ENCODE data around the gene MID1. TPM values are rescaled to one million over a fixed set of nuclear protein-coding genes. Genes with fewer than 3 reads are reported as not detected.
A peak's percentile ranks its signal among the peaks of the same experiment; 100 is the strongest.

The MID1 gene
- total and polyA plus RNA-seq, 2 donors from 2014 or later, result 5.3 to 54.1 TPM

GRCh38 chrX:10484683-10485247, 135.6 kb downstream of the MID1 start:
- H3K27ac ChIP-seq (ENCODE audit: low read depth in 2 of 2, low read length in 2 of 2), result peak overlapping the region; percentile 74 to 87
- peaks cover 0 to 3% (median 0%) of the 10 kb centered on the region in 3 donors for H3K4me1 ChIP-seq (ENCODE audit: control insufficient read depth in 2 of 3, insufficient read depth in 2 of 3, low read depth in 1 of 3, low read length in 3 of 3)
- TF ChIP-seq CTCF (IDR thresholded peaks at IDR 0.05; ENCODE audit: borderline replicate concordance, extremely low read depth, insufficient read depth), result no peak
- FAIRE-seq (no peak), DNase-seq (no peak)
- H3K9me3 ChIP-seq (ENCODE audit: control insufficient read depth in 2 of 3, insufficient read depth in 1 of 3, low read length in 3 of 3), result no peaks in the 10 kb centered on the region
- no peak overlapping the region for H3K4me3 ChIP-seq (ENCODE audit: low read length in 3 of 3)
- no peaks in the 10 kb centered on the region for H3K27me3 ChIP-seq (ENCODE audit: control insufficient read depth, insufficient read depth, low read length)
- intact Hi-C loops (cut with DNase I), result no loop called here
- H3K36me3 ChIP-seq (ENCODE audit: control insufficient read depth in 2 of 3, insufficient read depth in 3 of 3, low read length in 3 of 3), result no peaks in the 10 kb centered on the region
- H3K9ac ChIP-seq (ENCODE audit: low read length in 3 of 3), result no peak overlapping the region

DNA sequence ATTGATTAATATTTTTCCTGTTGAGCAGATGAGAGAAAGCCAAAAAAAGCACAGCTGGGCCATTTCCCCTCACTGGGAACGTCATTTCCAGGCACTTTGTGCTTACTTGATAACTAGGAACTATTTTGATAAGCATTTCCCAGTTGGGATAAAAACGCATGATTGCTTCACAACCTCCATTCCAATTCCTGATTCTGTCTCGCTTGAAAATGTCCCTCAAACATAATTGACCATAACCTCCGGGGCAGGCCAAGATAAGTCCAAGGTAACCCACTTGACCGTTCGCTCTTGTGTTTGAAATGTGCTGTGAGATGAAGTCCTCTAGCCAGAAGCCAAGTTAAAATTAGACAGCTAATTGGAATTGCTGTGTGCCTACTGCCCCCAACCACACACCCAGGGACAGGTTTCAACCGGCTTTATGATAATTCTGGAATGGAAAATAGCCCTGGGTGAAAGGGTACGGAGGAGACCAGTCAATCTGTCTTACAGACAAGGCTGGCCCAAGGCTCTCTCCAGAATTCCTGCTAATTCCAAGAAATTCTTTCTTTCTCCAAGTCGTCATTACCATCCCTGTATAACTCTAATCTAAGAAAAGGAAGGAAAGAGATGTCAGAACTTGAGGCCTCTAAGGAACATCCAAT, 137.1 kb downstream of the MID1 start:
- peak overlapping the region; percentile 74 to 87 for H3K27ac ChIP-seq (ENCODE audit: low read depth in 2 of 2, low read length in 2 of 2)
- DNase-seq (peak in 1 of 5 donors; percentile 61), FAIRE-seq (peak; percentile 76)
- no peak for TF ChIP-seq CTCF (IDR thresholded peaks at IDR 0.05; ENCODE audit: borderline replicate concordance, extremely low read depth, insufficient read depth)
- H3K27me3 ChIP-seq (ENCODE audit: control insufficient read depth, insufficient read depth, low read length), result no peaks in the 10 kb centered on the region
- H3K4me3 ChIP-seq (ENCODE audit: low read length in 3 of 3), result no peak overlapping the region
- no peak overlapping the region for H3K9ac ChIP-seq (ENCODE audit: low read length in 3 of 3)
- intact Hi-C loops (cut with DNase I), result no loop called here
- no peaks in the 10 kb centered on the region for H3K36me3 ChIP-seq (ENCODE audit: control insufficient read depth in 2 of 3, insufficient read depth in 3 of 3, low read length in 3 of 3)
- peaks cover 0 to 3% (median 0%) of the 10 kb centered on the region in 3 donors for H3K4me1 ChIP-seq (ENCODE audit: control insufficient read depth in 2 of 3, insufficient read depth in 2 of 3, low read depth in 1 of 3, low read length in 3 of 3)
- no peaks in the 10 kb centered on the region for H3K9me3 ChIP-seq (ENCODE audit: control insufficient read depth in 2 of 3, insufficient read depth in 1 of 3, low read length in 3 of 3)

- Histone ChIP-seq H3K9ac (ENCODE audit: low read length in 3 of 3) (peak overlapping the region in 1 of 3 donors; percentile 7), H3K4me3 (ENCODE audit: low read length in 3 of 3) (no peak overlapping the region), H3K27me3 (ENCODE audit: control insufficient read depth, insufficient read depth, low read length) (no peaks in the 10 kb centered on the region), H3K27ac (ENCODE audit: low read depth in 2 of 2, low read length in 2 of 2) (peak overlapping the region; percentile 67 to 68), H3K9me3 (ENCODE audit: control insufficient read depth in 2 of 3, insufficient read depth in 1 of 3, low read length in 3 of 3) (no peaks in the 10 kb centered on the region), H3K36me3 (ENCODE audit: control insufficient read depth in 2 of 3, insufficient read depth in 3 of 3, low read length in 3 of 3) (no peaks in the 10 kb centered on the region), H3K4me1 (ENCODE audit: control insufficient read depth in 2 of 3, insufficient read depth in 2 of 3, low read depth in 1 of 3, low read length in 3 of 3) (peaks cover 0 to 3% (median 0%) of the 10 kb centered on the region in 3 donors)
- FAIRE-seq, result no peak
- DNase-seq, result no peak
- intact Hi-C loops (cut with DNase I), result no loop called here
- TF ChIP-seq CTCF (IDR thresholded peaks at IDR 0.05; ENCODE audit: borderline replicate concordance, extremely low read depth, insufficient read depth), result no peak
Observed at GRCh38 chrX:10482708-10483107, 137.7 kb downstream of the MID1 start.
